22Rv1 (cell line): ENCODE measurements around the gene CDC20.

Experiments
- CTCF ChIP-seq: fragments of 450-650 bp; IDR thresholded peaks from 2 replicates; pipeline ENCODE4 v1.5.1; 2017; ENCODE audit warnings: mild to moderate bottlenecking
- ZFX ChIP-seq: fragments of 450-650 bp; IDR thresholded peaks from 2 replicates; pipeline ENCODE4 v1.6.1; 2017; ENCODE audit warnings: antibody characterized with exemption, borderline replicate concordance

GRCh38 chr1:43389326-43390313 lies 30.8 kb downstream of the CDC20 start, which contains the start of the genes MED8 and SZT2:
- TF ChIP-seq CTCF (no peak), ZFX (no peak)
